OCI-LY7 (cell line): ENCODE measurements around the gene CATSPER3. TPM values are rescaled to one million over a fixed set of nuclear protein-coding genes. Genes with fewer than 3 reads are reported as not detected.
A peak's percentile ranks its signal among the peaks of the same experiment; 100 is the strongest.

Source experiments
- BruUV-seq: library from RNA; stranded (reverse); fragments of 400-500 nt; replicated peaks from 2 replicates; lab custom pipeline; 2021; lab: Mats Ljungman, UMichigan
- CTCF ChIA-PET: fragments of 300-600 bp; sonication (Branson Sonifier 250); formaldehyde crosslinking; loops from one replicate; lab custom pipeline; 2022; ENCODE audit warnings: antibody characterized with exemption; ENCODE audit not compliant: unreplicated experiment; lab: Charles Lee
- POLR2A ChIA-PET: fragments of 300-600 bp; sonication (Branson Sonifier 250); formaldehyde crosslinking; loops from one replicate; lab custom pipeline; 2022; ENCODE audit warnings: antibody characterized with exemption; lab: Charles Lee
- DNase-seq: peaks from one replicate; pipeline ENCODE4 v3.0.0-alpha.2; 2015; ENCODE audit warnings: low spot score
- H2AFZ ChIP-seq: fragments of 200-600 bp; sonication (generic), shearing (Covaris generic); 2 replicates; pipeline ENCODE4 v1.6.1; 2014; ENCODE audit warnings: mild to moderate bottlenecking, antibody characterized with exemption, low read length, moderate library complexity
- H3K27ac ChIP-seq: fragments of 200-600 bp; sonication (generic); 2 replicates; pipeline ENCODE4 v1.5.1; 2014; ENCODE audit warnings: mixed run types, low read depth, mild to moderate bottlenecking, moderate library complexity, low read length, inconsistent platforms; ENCODE audit not compliant: poor library complexity, severe bottlenecking
- H3K36me3 ChIP-seq: fragments of 200-600 bp; sonication (generic); 2 replicates; pipeline ENCODE4 v1.6.1; 2014; ENCODE audit warnings: mild to moderate bottlenecking, antibody characterized with exemption, low read length, moderate library complexity, mixed read lengths; ENCODE audit not compliant: insufficient read depth
- H3K4me1 ChIP-seq: fragments of 200-600 bp; sonication (generic); 2 replicates; pipeline ENCODE4 v1.5.1; 2014; ENCODE audit warnings: mild to moderate bottlenecking, low read length; ENCODE audit not compliant: insufficient read depth, poor library complexity, severe bottlenecking
- H3K4me2 ChIP-seq: fragments of 200-600 bp; sonication (generic); 2 replicates; pipeline ENCODE4 v1.6.1; 2014; ENCODE audit warnings: mild to moderate bottlenecking, low read length
- H3K4me3 ChIP-seq: fragments of 200-600 bp; sonication (generic); 2 replicates; pipeline ENCODE4 v1.5.1; 2014; ENCODE audit warnings: mild to moderate bottlenecking, low read depth, low read length; ENCODE audit not compliant: poor library complexity, severe bottlenecking
- H3K79me2 ChIP-seq: fragments of 200-600 bp; sonication (generic); 2 replicates; pipeline ENCODE4 v1.6.1; 2016; ENCODE audit warnings: low read depth, mild to moderate bottlenecking, low read length, moderate library complexity, mixed read lengths; ENCODE audit not compliant: insufficient read depth
- H3K9me2 ChIP-seq: fragments of 200-600 bp; sonication (generic); 2 replicates; pipeline ENCODE4 v1.6.1; 2016; ENCODE audit warnings: mild to moderate bottlenecking, low read length, mixed read lengths; ENCODE audit not compliant: insufficient read depth
- H3K9me3 ChIP-seq: fragments of 200-600 bp; sonication (generic); 2 replicates; pipeline ENCODE4 v1.6.1; 2014; ENCODE audit warnings: mild to moderate bottlenecking, mixed run types, low read length, mixed read lengths
- H4K20me1 ChIP-seq: fragments of 200-600 bp; sonication (generic); 2 replicates; pipeline ENCODE4 v1.6.1; 2014; ENCODE audit warnings: mild to moderate bottlenecking, antibody characterized with exemption, low read length, moderate library complexity, mixed read lengths; ENCODE audit not compliant: insufficient read depth
- CTCF ChIP-seq: fragments of 200-600 bp; sonication (generic); conservative IDR thresholded peaks from 2 replicates; pipeline ENCODE4 v1.5.1; 2014; ENCODE audit warnings: mild to moderate bottlenecking, antibody characterized with exemption, low read length, moderate library complexity, mixed read lengths
- EZH2phosphoT487 ChIP-seq: fragments of 200-600 bp; sonication (generic); IDR thresholded peaks from 2 replicates; pipeline ENCODE4 v1.6.1; 2018; ENCODE audit warnings: low read depth, borderline replicate concordance, mild to moderate bottlenecking, mixed run types, antibody characterized with exemption, low read length, moderate library complexity, mixed read lengths
- intact Hi-C: fragments of 100-400 bp; cut with micrococcal nuclease; formaldehyde crosslinking; loops from one replicate; pipeline ENCODE4 v1.10.0; 2022; ENCODE audit not compliant: unreplicated experiment
- total RNA-seq, 2 experiments: library from RNA; depleted of rRNA in 1 of 2; stranded (reverse); fragments of >200 nt in 1 of 2; shearing (Covaris generic) in 1 of 2; gene quantifications; 2 replicates each; pipeline ENCODE4 v1.2.3, GENCODE V29; 2014 to 2022

CATSPER3 gene
- total RNA-seq, 2 experiments from 2014 or later = 0.61 TPM; not detected in 1

GRCh38 chr5:135057233-135057632 is 89.5 kb downstream of the CATSPER3 start:
- H3K36me3 ChIP-seq = no peaks in the 10 kb centered on the region
- H3K9me3 ChIP-seq = no peaks in the 10 kb centered on the region
- H2AFZ ChIP-seq = no peak overlapping the region
- H3K27ac ChIP-seq = no peak overlapping the region
- H3K4me2 ChIP-seq = no peak overlapping the region
- H3K4me3 ChIP-seq = no peak overlapping the region
- H3K79me2 ChIP-seq = peaks cover 6% of the 10 kb centered on the region; the same call in 1 of the 2 replicates
- H3K9me2 ChIP-seq = no peaks in the 10 kb centered on the region
- peaks cover 75% of the 10 kb centered on the region for H3K4me1 ChIP-seq
- intact Hi-C loops = no loop called here
- POLR2A ChIA-PET = interaction anchor here (0.5 to 1.6 kb wide), 2 partner anchors 131 to 1383 kb away, joined by 3 read pairs; no protein-coding TSS in a partner anchor
- no TSS peak for BruUV-seq
- no peak for DNase-seq
- CTCF ChIA-PET = interaction anchor here (1.0 to 2.2 kb wide), 2 partner anchors 16 to 134 kb away, joined by 3 to 6 read pairs; no protein-coding TSS in a partner anchor
- TF ChIP-seq CTCF (no peak), EZH2phosphoT487 (no peak)
- no peaks in the 10 kb centered on the region for H4K20me1 ChIP-seq

DNA sequence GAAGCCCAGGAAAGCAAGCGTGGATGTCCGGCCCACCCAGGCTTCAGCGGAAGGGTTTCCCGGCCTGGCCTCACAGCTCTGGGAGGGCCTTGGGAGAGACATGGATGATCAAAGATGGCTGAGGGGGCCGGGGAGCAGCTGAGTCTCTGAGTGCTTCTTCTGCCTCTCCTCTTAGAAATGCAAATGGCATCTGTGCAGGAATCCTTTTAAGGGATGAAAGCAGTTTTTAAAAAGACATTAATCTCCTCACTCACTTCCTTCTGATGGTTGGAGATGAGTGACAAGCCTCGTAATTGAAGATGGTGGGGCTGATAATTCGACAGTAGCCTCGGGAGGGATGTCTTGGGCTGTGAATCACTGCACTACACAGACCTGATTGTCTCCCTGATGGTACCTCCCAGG is 90.6 kb downstream of the CATSPER3 start:
- TF ChIP-seq EZH2phosphoT487 (no peak), CTCF (no peak)
- Histone ChIP-seq H3K9me2 (no peaks in the 10 kb centered on the region), H4K20me1 (no peaks in the 10 kb centered on the region), H2AFZ (peak overlapping the region; percentile 14; the same call in 1 of the 2 replicates), H3K9me3 (no peaks in the 10 kb centered on the region), H3K4me3 (no peak overlapping the region), H3K4me2 (peak overlapping the region; percentile 2; the same call in 1 of the 2 replicates), H3K36me3 (no peaks in the 10 kb centered on the region), H3K4me1 (peaks cover 71% of the 10 kb centered on the region), H3K27ac (no peak overlapping the region), H3K79me2 (peaks cover 6% of the 10 kb centered on the region; the same call in 1 of the 2 replicates)
- BruUV-seq = no TSS peak
- POLR2A ChIA-PET = interaction anchor here (1.9 kb wide), 1 partner anchor 121 kb away, joined by 5 read pairs; no protein-coding TSS in a partner anchor
- DNase-seq = no peak
- CTCF ChIA-PET = no interaction called here
- intact Hi-C loops = no loop called here
